PFSK-1 (cell line): ENCODE measurements around the gene ATP6V0E2.

Source experiments
- POLR2AphosphoS5 ChIP-seq: IDR thresholded peaks from 2 replicates; pipeline ENCODE4 v1.6.1; 2012; ENCODE audit warnings: low read depth, mild to moderate bottlenecking, control low read depth, low read length, moderate library complexity
- TAF1 ChIP-seq: IDR thresholded peaks from 2 replicates; pipeline ENCODE4 v1.6.1; 2012; ENCODE audit warnings: low read length, control low read depth, borderline replicate concordance; ENCODE audit not compliant: insufficient read depth
- TF ChIP-seq, protein P1 (sequence below), 2 experiments: IDR thresholded peaks; 2 replicates each; pipeline versions ENCODE4 v1.6.1 to v1.8.0; 2011 to 2012; ENCODE audit warnings: low read depth in 2 of 2, low read length in 2 of 2, control low read depth in 1 of 2, inconsistent platforms in 1 of 2, mild to moderate bottlenecking in 1 of 2, moderate library complexity in 1 of 2; ENCODE audit not compliant: insufficient read depth in 1 of 2

DNA sequence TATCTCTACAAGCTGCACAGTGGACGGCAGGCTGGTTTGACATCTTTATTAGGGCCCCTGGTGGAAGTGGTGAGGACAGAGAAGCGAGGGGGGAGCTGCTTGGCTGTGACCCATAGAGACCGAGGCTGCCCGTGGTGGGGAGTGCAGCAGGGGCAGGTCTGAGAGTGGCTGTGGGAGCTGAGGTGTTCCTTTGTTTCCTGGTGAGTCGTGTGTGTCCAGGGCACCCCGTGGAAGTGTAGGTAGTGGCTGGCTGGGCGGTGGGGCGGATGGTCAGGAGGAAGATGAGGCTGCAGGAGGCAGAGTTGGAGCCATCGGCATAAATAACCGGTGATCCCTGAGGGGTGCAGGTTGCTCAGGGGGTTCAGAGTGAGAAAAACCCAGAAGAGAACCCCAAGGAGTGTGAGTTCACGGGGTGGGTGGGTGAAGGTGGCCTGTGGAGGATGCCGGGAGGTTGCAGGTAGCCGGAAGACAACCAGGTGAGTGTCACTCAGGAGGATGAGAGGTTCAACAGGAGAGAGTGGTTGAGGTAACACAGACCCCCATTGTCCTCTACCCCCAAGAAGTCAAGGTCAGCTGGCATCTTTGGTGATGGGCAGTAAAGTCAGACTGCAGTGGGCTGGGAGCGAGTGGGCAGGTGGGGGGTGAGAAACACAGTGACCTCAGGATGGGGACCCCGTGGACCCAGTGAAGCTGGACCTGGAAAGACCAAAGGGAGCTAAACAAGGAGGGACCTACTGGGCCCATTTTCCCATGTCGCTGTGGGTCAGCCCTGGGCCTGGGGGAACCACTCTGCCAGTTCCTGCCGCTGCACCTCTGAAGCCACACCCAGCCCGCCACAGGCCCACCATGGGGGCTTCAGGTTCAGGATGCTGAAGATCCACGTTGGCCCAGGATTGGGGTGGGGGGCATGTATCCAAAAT, 7.8 kb downstream of the ATP6V0E2 start:
- no peak for TF ChIP-seq TAF1
- TF ChIP-seq, protein P1, sequence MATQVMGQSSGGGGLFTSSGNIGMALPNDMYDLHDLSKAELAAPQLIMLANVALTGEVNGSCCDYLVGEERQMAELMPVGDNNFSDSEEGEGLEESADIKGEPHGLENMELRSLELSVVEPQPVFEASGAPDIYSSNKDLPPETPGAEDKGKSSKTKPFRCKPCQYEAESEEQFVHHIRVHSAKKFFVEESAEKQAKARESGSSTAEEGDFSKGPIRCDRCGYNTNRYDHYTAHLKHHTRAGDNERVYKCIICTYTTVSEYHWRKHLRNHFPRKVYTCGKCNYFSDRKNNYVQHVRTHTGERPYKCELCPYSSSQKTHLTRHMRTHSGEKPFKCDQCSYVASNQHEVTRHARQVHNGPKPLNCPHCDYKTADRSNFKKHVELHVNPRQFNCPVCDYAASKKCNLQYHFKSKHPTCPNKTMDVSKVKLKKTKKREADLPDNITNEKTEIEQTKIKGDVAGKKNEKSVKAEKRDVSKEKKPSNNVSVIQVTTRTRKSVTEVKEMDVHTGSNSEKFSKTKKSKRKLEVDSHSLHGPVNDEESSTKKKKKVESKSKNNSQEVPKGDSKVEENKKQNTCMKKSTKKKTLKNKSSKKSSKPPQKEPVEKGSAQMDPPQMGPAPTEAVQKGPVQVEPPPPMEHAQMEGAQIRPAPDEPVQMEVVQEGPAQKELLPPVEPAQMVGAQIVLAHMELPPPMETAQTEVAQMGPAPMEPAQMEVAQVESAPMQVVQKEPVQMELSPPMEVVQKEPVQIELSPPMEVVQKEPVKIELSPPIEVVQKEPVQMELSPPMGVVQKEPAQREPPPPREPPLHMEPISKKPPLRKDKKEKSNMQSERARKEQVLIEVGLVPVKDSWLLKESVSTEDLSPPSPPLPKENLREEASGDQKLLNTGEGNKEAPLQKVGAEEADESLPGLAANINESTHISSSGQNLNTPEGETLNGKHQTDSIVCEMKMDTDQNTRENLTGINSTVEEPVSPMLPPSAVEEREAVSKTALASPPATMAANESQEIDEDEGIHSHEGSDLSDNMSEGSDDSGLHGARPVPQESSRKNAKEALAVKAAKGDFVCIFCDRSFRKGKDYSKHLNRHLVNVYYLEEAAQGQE (IDR thresholded peaks at IDR 0.05; ENCODE audit: insufficient read depth in 1 of 2, low read depth in 2 of 2, low read length in 2 of 2): no peak
- TF ChIP-seq POLR2AphosphoS5: no peak
